Germinal center (tissue), 1 donor: ENCODE measurements around the gene RAB38.

Source experiments
- DNase-seq: peaks from one replicate; pipeline ENCODE4 v3.0.0; 2012; ENCODE audit warnings: mixed read lengths, low spot score

RAB38 gene

GRCh38 chr11:88103337-88104206 is 71.7 kb downstream of the RAB38 start:
- peak; percentile 14 for DNase-seq

- no peak for DNase-seq
These were observed 72.7 kb downstream of the RAB38 start for GRCh38 chr11:88102598-88102934.

GRCh38 chr11:88101881-88102597 is 73.2 kb downstream of the RAB38 start:
- DNase-seq, result no peak

GRCh38 chr11:88100151-88100550 is 75.1 kb downstream of the RAB38 start:
- DNase-seq, result no peak

GRCh38 chr11:88098289-88098688 is 77.0 kb downstream of the RAB38 start:
- DNase-seq, result no peak

- DNase-seq, result no peak
These were observed 86.1 kb downstream of the RAB38 start for GRCh38 chr11:88089134-88089533.

- DNase-seq, result no peak
These were observed 87.9 kb downstream of the RAB38 start for GRCh38 chr11:88087337-88087736.

GRCh38 chr11:88086297-88086696 is 88.9 kb downstream of the RAB38 start:
- no peak for DNase-seq

GRCh38 chr11:88070437-88070836 is 104.8 kb downstream of the RAB38 start:
- no peak for DNase-seq

GRCh38 chr11:88068848-88069554 is 106.2 kb downstream of the RAB38 start:
- no peak for DNase-seq

GRCh38 chr11:88066090-88066489 is 109.2 kb downstream of the RAB38 start:
- no peak for DNase-seq

- no peak for DNase-seq
These were observed 111.0 kb downstream of the RAB38 start for GRCh38 chr11:88064097-88064705.
